Endometrial microvascular endothelial cells (primary cell): ENCODE results near the gene RAB28. TPM values are rescaled to one million over a fixed set of nuclear protein-coding genes. Genes with fewer than 3 reads are reported as not detected.

ENCODE experiments used
- in situ Hi-C: cut with HindIII; loops from 2 replicates; pipeline ENCODE4 v1.10.0; 2017; ENCODE audit warnings: low sequenced_read_pairs, low pct_unique_long_range_greater_than_20kb; ENCODE audit errors: inconsistent ontology term
- total RNA-seq: library from RNA; depleted of rRNA; stranded (reverse); fragments of >200 nt; gene quantifications from one replicate; pipeline ENCODE4 v1.2.3, GENCODE V29; 2015; ENCODE audit errors: inconsistent ontology term

RAB28 gene
- total RNA-seq, 1 donor from 2014 or later: 18.8 TPM

GRCh38 chr4:13340672-13341071, 143.5 kb downstream of the RAB28 start:
- in situ Hi-C loops: no loop called here

- in situ Hi-C loops: no loop called here
Observed at GRCh38 chr4:13331827-13332226, 152.3 kb downstream of the RAB28 start.

- in situ Hi-C loops: no loop called here
Observed at GRCh38 chr4:13329963-13330362, 154.2 kb downstream of the RAB28 start.

DNA sequence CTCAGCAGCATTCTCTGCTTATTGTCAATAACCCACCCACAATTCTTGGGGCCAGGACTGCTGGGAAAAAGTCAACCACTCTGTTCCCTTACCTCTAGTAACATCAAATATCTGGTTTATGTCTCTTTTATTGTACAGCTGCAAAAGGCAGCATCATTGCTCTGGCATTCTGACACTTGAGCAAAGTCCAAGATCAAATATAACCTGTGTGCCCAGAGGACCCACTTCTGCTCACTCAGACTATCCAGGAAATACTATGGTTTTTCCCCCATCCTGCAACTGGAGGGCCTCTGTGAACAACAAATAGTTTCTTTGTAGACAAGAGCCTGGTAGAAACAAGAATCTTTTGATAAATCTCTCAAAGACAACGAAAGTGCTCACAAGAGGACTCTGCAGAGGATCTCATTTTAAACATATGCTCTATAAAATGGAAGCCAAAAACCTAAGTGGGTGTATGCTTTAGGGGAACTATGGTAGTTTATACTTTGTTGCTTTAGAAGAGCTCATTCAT, 154.7 kb downstream of the RAB28 start:
- in situ Hi-C loops: no loop called here

- in situ Hi-C loops: no loop called here
Observed at GRCh38 chr4:13328591-13328990, 155.5 kb downstream of the RAB28 start.

DNA sequence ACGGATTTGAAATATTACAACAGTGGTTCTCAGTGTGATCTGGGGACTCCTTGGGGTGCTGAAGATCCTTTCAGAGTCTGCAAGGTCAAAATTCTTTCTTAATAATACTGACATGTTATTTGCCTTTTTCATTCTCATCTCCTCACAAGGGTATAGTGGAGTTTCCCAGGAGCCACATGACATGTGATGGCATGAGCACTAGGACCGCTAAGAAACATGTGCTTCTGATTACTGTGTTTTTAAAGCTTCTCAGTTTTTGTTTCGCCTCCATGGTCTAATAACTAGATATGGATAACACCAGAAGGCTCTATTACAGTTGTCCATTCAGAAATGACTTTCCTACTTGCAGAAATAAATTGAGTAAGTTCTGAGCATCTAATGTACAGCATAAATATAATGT, 156.1 kb downstream of the RAB28 start:
- in situ Hi-C loops: no loop called here

DNA sequence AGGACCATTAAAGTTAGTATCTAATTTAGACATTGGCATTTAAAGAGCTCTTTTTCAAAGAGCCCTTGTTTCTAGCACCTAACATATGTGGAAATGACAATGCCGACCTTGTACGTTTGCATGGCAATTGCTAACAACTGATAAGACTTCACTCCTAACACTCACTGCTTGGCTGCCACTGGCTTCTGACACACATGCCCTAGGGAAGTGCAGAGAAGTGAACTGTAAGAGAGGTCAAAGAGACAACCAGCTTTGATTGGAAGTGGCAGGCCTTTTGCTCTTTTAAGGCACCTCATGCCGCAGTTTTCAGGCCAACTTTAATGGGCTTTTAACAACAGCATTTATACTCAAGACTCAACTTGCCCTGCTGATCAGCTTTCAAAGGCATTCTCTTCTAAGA, 158.4 kb downstream of the RAB28 start:
- in situ Hi-C loops: no loop called here

DNA sequence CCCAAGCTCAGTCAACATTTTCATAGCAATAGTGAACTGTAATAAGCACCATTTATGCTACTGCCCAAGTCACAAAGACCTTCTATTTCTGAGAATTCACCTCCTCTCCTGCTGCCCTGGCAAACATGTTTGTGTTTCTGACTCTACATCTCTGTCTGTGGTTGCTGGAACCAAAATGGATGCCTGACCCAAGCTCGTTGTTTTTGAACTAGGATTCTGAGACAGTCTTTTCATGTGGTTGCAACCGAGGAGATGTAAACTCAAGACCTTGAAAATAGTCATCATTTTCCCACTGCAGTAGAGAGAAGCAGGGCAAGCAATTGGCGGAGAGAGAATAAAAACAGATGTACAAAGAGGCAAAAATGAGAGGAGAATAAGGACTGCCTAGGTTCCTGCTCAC, 160.2 kb downstream of the RAB28 start:
- in situ Hi-C loops: no loop called here

DNA sequence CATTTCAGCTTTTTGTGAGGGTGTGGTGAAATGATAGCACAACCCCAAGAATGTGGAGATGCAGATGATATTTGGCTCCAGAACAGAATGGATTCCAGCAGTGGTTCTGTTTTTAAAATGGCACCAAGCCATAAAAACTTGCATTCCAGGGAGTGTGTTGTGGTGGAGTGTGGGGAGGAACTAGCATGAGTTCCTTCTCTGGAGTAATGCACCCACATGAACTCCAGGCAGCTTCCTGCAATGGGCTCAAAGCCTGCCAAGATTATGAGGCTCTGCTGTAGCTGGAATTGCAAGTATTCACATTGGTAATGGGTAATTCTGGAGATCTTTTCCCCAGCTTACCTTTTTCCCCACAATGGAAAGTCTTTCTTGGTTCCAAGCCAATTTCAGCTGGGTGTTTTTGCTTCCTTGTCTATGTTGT, 161.4 kb downstream of the RAB28 start:
- in situ Hi-C loops: no loop called here

Other genes starting within 250 kb of the RAB28 start
- not detected for gene NKX3-2, start 60.2 kb upstream of the RAB28 start, total RNA-seq
- 6.8 TPM for gene BOD1L1, start 143.4 kb upstream of the RAB28 start, total RNA-seq